ENCODE data around the gene WAPL.
"Not testable (repeated sequence)": the region's sequence is repeated elsewhere in the genome, so short reads cannot be mapped to it uniquely, and the experiment has no call there.

Gene WAPL

GRCh38 chr10:86409183-86409582, 112.4 kb downstream of the WAPL start:
- DNase-seq: no peak

DNA sequence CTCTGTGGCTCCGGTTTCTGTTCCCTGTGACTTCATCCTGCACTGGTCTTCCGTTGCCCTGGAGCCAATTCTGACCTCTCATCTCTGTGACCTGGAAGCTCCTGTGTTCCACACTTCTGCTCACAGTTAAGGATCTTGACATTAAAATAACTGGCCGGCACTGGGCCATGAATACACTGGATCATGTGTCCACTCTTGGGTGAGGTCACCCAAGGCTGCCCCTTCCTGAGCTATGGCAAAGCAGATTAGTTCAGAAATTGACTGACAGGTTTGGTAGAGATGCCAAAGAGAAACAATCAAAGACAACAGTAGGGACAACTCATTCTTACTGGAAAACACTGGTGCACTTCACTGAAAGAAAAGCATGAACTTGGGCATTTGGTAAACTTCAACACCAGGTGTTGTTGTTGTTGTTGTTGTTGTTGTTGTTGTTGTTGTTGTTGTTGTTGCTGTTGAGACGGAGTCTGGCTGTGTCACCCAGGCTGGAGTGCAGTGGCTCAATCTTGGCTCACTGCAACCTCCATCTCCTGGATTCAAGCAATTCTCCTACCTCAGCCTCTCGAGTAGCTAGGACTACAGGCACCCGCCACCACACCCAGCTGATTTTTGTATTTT, 118.3 kb downstream of the WAPL start:
- DNase-seq: no peak

GRCh38 chr10:86402283-86402941, 119.2 kb downstream of the WAPL start:
- no peak for DNase-seq

GRCh38 chr10:86401588-86402282, 119.9 kb downstream of the WAPL start:
- DNase-seq: no peak

DNA sequence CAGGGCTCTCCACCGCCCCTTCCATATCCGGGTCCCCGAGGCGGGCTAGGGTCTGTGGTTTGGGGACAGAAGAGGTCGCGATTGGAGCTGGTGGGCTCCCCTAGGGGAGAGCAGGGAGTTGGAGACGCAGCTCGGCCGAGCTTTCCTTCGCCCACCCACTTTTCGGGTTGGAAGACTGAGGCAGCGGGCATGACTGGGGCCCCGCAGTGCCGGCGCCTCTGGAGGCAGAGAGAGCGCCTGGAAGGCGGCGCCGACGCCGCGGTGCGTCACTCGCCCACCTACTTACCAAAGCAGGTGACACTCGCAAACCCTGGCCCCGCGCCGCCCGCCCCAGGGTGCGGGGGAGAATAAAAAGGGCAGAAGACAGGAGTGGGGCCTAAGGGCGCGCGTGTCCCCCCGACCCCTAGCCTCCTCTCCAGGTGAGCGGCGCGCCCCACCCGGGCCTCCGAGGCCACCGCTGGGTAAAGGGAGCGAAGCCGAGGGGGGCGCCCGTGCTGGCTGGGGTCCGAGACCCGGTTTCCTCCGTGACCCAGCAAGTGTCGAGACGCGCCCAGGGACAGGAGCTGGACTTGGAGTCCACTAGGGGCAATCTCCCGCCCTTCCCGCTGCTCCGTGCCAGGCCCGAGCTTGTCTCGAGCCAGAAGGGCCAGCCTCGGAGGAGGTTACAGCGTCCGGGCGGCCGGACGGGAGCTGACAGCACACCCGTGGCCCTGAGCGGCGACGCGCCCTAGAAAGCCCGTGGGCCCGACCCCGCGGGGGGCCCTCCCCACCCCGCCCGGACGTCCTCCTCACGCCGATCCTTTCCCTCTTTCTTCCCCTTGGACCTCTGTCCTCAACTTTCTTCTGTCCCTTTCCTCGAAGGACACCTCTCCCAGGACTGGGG, 120.6 kb downstream of the WAPL start:
- peak; percentile 44 for DNase-seq

- DNase-seq: peak; percentile 91
These were observed 121.5 kb downstream of the WAPL start for GRCh38 chr10:86399879-86400704.

DNA sequence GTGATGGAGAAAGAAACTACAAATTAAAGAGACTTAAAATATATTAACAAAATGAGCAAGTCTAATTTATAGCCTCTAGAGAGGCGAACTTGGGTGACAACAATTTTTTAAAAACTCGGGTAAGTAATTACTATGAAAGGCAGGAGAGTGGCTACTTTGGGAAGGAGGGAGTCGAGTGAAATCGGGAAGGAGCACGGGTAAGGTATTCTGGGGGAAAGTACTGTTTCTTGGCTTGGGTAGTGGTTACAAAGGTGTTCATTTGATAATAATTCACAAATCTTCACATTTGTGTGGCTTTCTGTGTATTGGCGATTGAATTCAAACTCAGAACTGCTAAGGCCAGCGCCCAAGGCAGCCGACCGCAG, 122.1 kb downstream of the WAPL start:
- no peak for DNase-seq

GRCh38 chr10:86397120-86397519, 124.5 kb downstream of the WAPL start:
- DNase-seq: no peak

- DNase-seq: no peak
These were observed 127.6 kb downstream of the WAPL start for GRCh38 chr10:86393862-86394455.

DNA sequence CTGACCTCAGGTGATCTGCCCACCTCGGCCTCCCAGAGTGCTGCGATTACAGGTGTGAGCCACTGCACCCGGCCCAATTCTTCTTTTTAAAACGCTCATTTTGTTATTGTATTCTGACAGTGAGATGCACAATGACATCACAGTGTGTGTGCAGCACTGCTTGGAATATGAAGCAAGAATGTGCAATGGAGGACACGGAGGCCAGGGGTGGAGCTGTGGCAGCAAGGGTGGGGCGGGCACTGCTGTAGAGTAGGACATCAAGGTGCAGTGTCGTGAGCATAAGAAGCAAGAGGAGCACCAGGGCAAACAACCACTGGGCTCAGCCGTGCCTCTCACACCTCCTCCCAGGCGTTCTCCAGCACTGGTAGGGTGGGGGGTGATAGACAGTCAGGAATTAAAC, 128.2 kb downstream of the WAPL start:
- no peak for DNase-seq

DNA sequence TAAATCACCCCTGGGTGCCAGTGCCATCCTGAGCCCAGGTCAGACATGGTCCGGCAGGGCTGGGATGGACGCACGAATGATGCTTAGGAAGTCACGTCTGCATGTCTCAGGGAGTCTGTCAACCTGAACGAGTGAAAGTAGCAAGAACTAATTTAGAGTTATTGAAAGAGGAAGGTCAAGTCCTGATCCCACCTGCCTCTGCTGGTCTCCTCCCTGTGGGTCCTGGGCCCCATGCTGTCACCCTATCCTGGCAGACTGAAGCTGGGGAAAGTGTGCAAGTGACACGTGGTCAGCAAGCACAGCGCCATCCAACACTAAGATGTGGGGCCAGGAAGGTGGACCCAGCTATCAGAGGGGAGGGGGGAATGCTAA, 128.9 kb downstream of the WAPL start:
- DNase-seq: no peak

DNA sequence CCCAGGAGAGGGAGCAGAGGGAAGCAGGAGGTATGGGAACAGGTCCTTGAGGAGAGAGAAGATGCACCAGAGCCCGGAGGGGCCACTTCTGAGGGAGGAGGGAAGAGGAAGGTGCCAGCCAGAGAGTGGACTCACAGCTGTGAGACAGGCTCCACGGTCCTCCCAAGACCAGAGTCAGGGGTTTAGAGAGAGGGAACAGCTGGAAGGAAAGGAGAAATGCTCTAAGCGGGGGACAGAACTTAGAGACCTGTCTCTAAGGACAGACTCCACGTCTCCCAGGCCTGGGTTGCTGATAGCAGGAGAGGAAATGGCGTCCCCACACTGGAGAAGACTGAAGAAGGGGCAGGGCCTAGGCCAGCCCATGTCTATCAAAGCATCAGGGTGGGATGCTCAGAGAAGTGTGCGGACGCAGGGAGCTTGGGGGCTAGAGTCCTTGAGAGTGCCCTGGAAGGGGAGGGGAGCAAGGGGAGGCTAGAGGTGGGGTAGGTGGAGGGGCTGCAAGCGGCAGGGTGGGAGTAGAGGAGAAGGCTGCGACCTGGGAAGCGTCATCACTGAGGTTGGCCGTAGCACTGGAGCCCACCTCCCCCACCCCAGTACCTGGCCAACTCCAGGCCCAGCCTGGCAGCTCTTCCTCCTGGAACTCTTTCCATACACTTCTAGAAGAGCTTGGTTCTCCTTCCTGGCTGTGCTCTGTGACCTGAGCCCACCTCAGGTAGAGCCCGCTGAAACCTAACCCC, 129.4 kb downstream of the WAPL start:
- DNase-seq: no peak

- DNase-seq: no peak
These were observed 130.3 kb downstream of the WAPL start for GRCh38 chr10:86391236-86391840.

- no peak for DNase-seq
These were observed 131.1 kb downstream of the WAPL start for GRCh38 chr10:86390337-86391120.

DNA sequence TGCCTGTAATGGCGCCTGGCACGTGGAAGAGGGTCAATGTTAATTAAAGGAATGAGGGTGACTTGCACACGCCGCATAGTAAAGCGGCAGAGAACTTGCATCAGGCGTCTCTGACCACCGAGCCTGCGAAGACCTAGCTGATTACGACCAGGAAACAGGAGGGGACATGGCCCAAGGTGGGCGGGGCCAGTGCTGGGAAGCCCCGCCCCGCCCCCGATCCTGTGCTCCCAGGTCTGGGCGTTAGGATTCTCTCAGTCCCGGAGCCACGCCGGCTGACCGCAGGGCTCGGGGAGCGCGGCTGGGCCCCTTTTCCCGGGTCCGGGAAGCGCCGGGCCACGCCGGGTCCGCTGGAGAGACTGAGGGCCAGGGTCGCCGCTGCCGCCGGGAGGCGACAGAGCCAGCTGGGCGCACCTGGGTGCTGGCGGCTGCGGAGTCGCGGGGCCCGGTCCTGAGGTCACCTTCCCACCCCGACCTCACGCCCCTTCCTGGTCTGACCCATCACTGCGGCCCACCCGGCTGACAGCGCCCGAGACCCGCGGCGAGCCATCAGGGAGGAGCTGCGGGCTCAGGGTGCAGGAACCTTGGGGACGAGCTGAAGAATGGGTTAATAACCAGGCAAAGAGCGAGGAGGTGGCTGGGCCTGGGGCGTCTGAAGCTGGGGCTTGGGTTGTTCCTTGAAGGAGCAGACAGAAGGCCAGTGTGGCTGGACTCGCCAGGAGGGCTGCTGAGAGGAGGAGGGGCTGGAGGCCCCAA, 132.0 kb downstream of the WAPL start:
- no peak for DNase-seq

- DNase-seq: not testable (repeated sequence)
These were observed 132.5 kb downstream of the WAPL start for GRCh38 chr10:86389109-86389440.

DNA sequence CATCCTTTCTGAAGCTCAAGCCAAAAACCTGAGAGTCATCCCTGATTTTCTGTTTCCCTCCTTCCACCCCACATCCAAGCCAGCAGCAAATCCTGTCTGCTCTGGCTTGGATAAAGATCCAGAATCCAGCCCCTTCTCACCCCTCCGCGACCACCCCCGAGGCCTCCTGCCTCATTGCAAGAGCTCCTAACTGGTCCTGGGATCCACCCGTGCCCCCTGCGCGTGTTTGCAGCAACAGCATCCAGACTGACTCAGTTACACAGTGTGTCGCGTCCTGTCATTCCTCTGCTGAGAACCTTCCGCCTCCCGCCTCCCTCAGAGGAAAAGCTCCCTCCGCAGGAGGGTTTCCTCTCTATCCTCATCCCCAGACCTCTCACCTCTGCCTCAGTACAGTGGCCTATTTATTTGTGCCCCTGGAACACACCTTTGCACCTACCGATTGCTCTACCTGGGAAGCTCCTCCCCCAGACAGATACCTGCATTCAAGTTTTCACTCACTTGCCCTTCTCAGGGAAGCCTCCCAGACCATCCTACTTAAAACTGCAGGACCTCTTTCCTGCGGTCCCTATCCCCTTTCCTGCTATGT, 133.4 kb downstream of the WAPL start:
- no peak for DNase-seq

- no peak for DNase-seq
These were observed 134.3 kb downstream of the WAPL start for GRCh38 chr10:86387178-86387794.

DNA sequence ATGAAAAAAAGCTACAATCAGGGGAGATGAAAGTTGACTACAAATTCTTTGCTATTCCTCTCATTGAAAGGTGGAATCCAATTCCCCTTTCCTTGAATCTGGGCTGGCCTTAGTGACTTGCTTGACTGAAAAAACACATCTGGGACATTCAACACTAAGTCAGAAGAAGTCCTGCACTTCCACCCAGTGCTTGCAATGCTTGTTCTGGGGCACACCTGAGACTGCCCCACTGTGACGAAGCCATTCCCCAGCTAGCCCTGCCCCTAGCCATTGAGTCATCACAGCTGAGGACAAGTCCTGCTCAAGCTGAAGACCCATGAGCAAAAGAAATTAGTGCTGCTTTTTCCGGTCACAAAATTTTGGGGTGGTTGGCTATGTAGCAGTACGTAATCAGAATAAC, 135.8 kb downstream of the WAPL start:
- DNase-seq: no peak
